ENCODE results near the gene ADCK1.
"Not testable (repeated sequence)": the region's sequence is repeated elsewhere in the genome, so short reads cannot be mapped to it uniquely, and the experiment has no call there.

Gene ADCK1

GRCh38 chr14:77868552-77869285 is 68.8 kb downstream of the ADCK1 start:
- DNase-seq (ENCODE audit: low spot score in 2 of 2) (no peak), ATAC-seq (no peak)
- Mint-ChIP-seq H3K4me1 (peaks cover 4% of the 10 kb centered on the region), H3K9me3 (peaks cover 3% of the 10 kb centered on the region), H3K4me3 (no peak overlapping the region), H3K36me3 (no peaks in the 10 kb centered on the region), H3K27ac (no peak overlapping the region)

GRCh38 chr14:77869340-77869739 is 69.4 kb downstream of the ADCK1 start:
- Mint-ChIP-seq H3K27ac (no peak overlapping the region), H3K36me3 (no peaks in the 10 kb centered on the region), H3K9me3 (peaks cover 3% of the 10 kb centered on the region), H3K4me3 (no peak overlapping the region), H3K4me1 (peaks cover 4% of the 10 kb centered on the region)
- no peak for ATAC-seq
- DNase-seq (ENCODE audit: low spot score in 2 of 2), result no peak

GRCh38 chr14:77870646-77871045 is 70.7 kb downstream of the ADCK1 start:
- DNase-seq (ENCODE audit: low spot score in 2 of 2) (no peak), ATAC-seq (no peak)
- no peaks in the 10 kb centered on the region for H3K36me3 Mint-ChIP-seq
- H3K4me3 Mint-ChIP-seq, result no peak overlapping the region
- peaks cover 4% of the 10 kb centered on the region for H3K4me1 Mint-ChIP-seq
- H3K27ac Mint-ChIP-seq, result no peak overlapping the region
- H3K9me3 Mint-ChIP-seq, result peaks cover 3% of the 10 kb centered on the region

- Mint-ChIP-seq H3K36me3 (no peaks in the 10 kb centered on the region), H3K27ac (no peak overlapping the region), H3K4me3 (no peak overlapping the region), H3K4me1 (peaks cover 4% of the 10 kb centered on the region), H3K9me3 (peaks cover 3% of the 10 kb centered on the region)
- DNase-seq (ENCODE audit: low spot score in 2 of 2) (no peak), ATAC-seq (no peak)
Observed at GRCh38 chr14:77872152-77872551, 72.2 kb downstream of the ADCK1 start.

- DNase-seq (ENCODE audit: low spot score in 2 of 2) (no peak), ATAC-seq (no peak)
- Mint-ChIP-seq H3K4me1 (peaks cover 4% of the 10 kb centered on the region), H3K4me3 (no peak overlapping the region), H3K36me3 (no peaks in the 10 kb centered on the region), H3K9me3 (peaks cover 3% of the 10 kb centered on the region), H3K27ac (no peak overlapping the region)
Observed at GRCh38 chr14:77872983-77873382, 73.1 kb downstream of the ADCK1 start.

- Mint-ChIP-seq H3K36me3 (no peaks in the 10 kb centered on the region), H3K9me3 (no peaks in the 10 kb centered on the region), H3K4me3 (no peak overlapping the region), H3K4me1 (no peaks in the 10 kb centered on the region), H3K27ac (no peak overlapping the region)
- DNase-seq (ENCODE audit: low spot score in 2 of 2) (no peak), ATAC-seq (no peak)
Observed at GRCh38 chr14:77878783-77879182, 78.9 kb downstream of the ADCK1 start.

- Mint-ChIP-seq H3K36me3 (no peaks in the 10 kb centered on the region), H3K4me1 (no peaks in the 10 kb centered on the region), H3K27ac (no peak overlapping the region), H3K9me3 (no peaks in the 10 kb centered on the region), H3K4me3 (no peak overlapping the region)
- DNase-seq (ENCODE audit: low spot score in 2 of 2) (no peak), ATAC-seq (no peak)
Observed at GRCh38 chr14:77880056-77880455, 80.1 kb downstream of the ADCK1 start.

GRCh38 chr14:77882098-77882497 is 82.2 kb downstream of the ADCK1 start:
- H3K9me3 Mint-ChIP-seq, result no peaks in the 10 kb centered on the region
- ATAC-seq, result no peak
- no peak overlapping the region for H3K27ac Mint-ChIP-seq
- no peaks in the 10 kb centered on the region for H3K4me1 Mint-ChIP-seq
- no peak for DNase-seq (ENCODE audit: low spot score in 2 of 2)
- H3K36me3 Mint-ChIP-seq, result no peaks in the 10 kb centered on the region
- no peak overlapping the region for H3K4me3 Mint-ChIP-seq

- no peaks in the 10 kb centered on the region for H3K9me3 Mint-ChIP-seq
- ATAC-seq (no peak), DNase-seq (ENCODE audit: low spot score in 2 of 2) (no peak)
- no peak overlapping the region for H3K27ac Mint-ChIP-seq
- no peaks in the 10 kb centered on the region for H3K4me1 Mint-ChIP-seq
- H3K4me3 Mint-ChIP-seq, result no peak overlapping the region
- no peaks in the 10 kb centered on the region for H3K36me3 Mint-ChIP-seq
Observed at GRCh38 chr14:77882636-77883035, 82.7 kb downstream of the ADCK1 start.

GRCh38 chr14:77883131-77883846 is 83.4 kb downstream of the ADCK1 start:
- H3K4me3 Mint-ChIP-seq, result no peak overlapping the region
- H3K36me3 Mint-ChIP-seq, result peaks cover 3% of the 10 kb centered on the region
- DNase-seq (ENCODE audit: low spot score in 2 of 2), result no peak
- ATAC-seq, result no peak
- no peaks in the 10 kb centered on the region for H3K4me1 Mint-ChIP-seq
- H3K27ac Mint-ChIP-seq, result no peak overlapping the region
- peaks cover 5% of the 10 kb centered on the region for H3K9me3 Mint-ChIP-seq

GRCh38 chr14:77883847-77884238 is 83.9 kb downstream of the ADCK1 start:
- H3K27ac Mint-ChIP-seq, result no peak overlapping the region

GRCh38 chr14:77885367-77885766 is 85.5 kb downstream of the ADCK1 start:
- no peak for DNase-seq (ENCODE audit: low spot score in 2 of 2)
- H3K4me3 Mint-ChIP-seq, result no peak overlapping the region
- no peaks in the 10 kb centered on the region for H3K4me1 Mint-ChIP-seq
- ATAC-seq, result no peak
- peaks cover 6% of the 10 kb centered on the region for H3K36me3 Mint-ChIP-seq
- H3K27ac Mint-ChIP-seq, result no peak overlapping the region
- H3K9me3 Mint-ChIP-seq, result peaks cover 11% of the 10 kb centered on the region

More at GRCh38 chr14:77883847-77884238, 83.9 kb downstream of the ADCK1 start:
- Mint-ChIP-seq H3K4me1 (no peaks in the 10 kb centered on the region), H3K9me3 (peaks cover 7% of the 10 kb centered on the region), H3K4me3 (no peak overlapping the region), H3K36me3 (peaks cover 6% of the 10 kb centered on the region)
- DNase-seq (ENCODE audit: low spot score in 2 of 2), result no peak
- no peak for ATAC-seq

- H3K36me3 Mint-ChIP-seq, result peaks cover 6% of the 10 kb centered on the region
- DNase-seq (ENCODE audit: low spot score in 2 of 2), result no peak
Observed at GRCh38 chr14:77886010-77886409, 86.1 kb downstream of the ADCK1 start.

GRCh38 chr14:77888903-77889302 is 89.0 kb downstream of the ADCK1 start:
- not testable (repeated sequence) for DNase-seq (ENCODE audit: low spot score in 2 of 2); H3K4me3 Mint-ChIP-seq; H3K4me1 Mint-ChIP-seq; H3K36me3 Mint-ChIP-seq; H3K27ac Mint-ChIP-seq; ATAC-seq
- H3K9me3 Mint-ChIP-seq, result peaks cover 11% of the 10 kb centered on the region

More at GRCh38 chr14:77886010-77886409, 86.1 kb downstream of the ADCK1 start:
- Mint-ChIP-seq H3K4me3 (no peak overlapping the region), H3K4me1 (no peaks in the 10 kb centered on the region), H3K27ac (no peak overlapping the region), H3K9me3 (peaks cover 11% of the 10 kb centered on the region)
- no peak for ATAC-seq

- ATAC-seq (no peak), DNase-seq (ENCODE audit: low spot score in 2 of 2) (no peak)
- no peak overlapping the region for H3K27ac Mint-ChIP-seq
- H3K9me3 Mint-ChIP-seq, result peaks cover 11% of the 10 kb centered on the region
- H3K36me3 Mint-ChIP-seq, result peaks cover 6% of the 10 kb centered on the region
- H3K4me3 Mint-ChIP-seq, result no peak overlapping the region
- no peaks in the 10 kb centered on the region for H3K4me1 Mint-ChIP-seq
Observed at GRCh38 chr14:77889971-77890442, 90.1 kb downstream of the ADCK1 start.

- ATAC-seq, result no peak
- peak overlapping the region; percentile 3 for H3K27ac Mint-ChIP-seq
- H3K4me3 Mint-ChIP-seq, result no peak overlapping the region
- no peak for DNase-seq (ENCODE audit: low spot score in 2 of 2)
- no peaks in the 10 kb centered on the region for H3K4me1 Mint-ChIP-seq
- peaks cover 11% of the 10 kb centered on the region for H3K9me3 Mint-ChIP-seq
- H3K36me3 Mint-ChIP-seq, result peaks cover 6% of the 10 kb centered on the region
Observed at GRCh38 chr14:77890873-77891272, 91.0 kb downstream of the ADCK1 start.
